Measurements from ENCODE around the gene GHRHR.

- TF ChIP-seq CTCF (IDR thresholded peaks at IDR 0.05) (no peak), EP300 (IDR thresholded peaks at IDR 0.05) (no peak), POLR2AphosphoS5 (IDR thresholded peaks at IDR 0.05) (no peak)
These were observed 26.3 kb upstream of the GHRHR start for GRCh38 chr7:30937416-30937815.

All from esophagus muscularis mucosa (tissue), 4 donors.